RWPE1 (cell line): ENCODE data around the gene TALDO1.
A peak's percentile ranks its signal among the peaks of the same experiment; 100 is the strongest.
"Not testable (repeated sequence)": the region's sequence is repeated elsewhere in the genome, so short reads cannot be mapped to it uniquely, and the experiment has no call there.

ENCODE experiments used
- CTCF ChIA-PET: fragments of 350-600 bp; sonication (Branson Sonifier 250); formaldehyde crosslinking; extraction: SDS; loops from one replicate; lab custom pipeline; 2021; lab: Yijun Ruan, JAX
- POLR2A ChIA-PET: fragments of 400-600 bp; formaldehyde crosslinking; extraction: SDS; loops from one replicate; lab custom pipeline; 2020; ENCODE audit warnings: antibody characterized with exemption; ENCODE audit not compliant: low non-redundant PET; lab: Yijun Ruan, JAX
- DNase-seq: peaks from one replicate; pipeline ENCODE4 v3.0.0; 2012; ENCODE audit warnings: low spot score
- H3K27ac ChIP-seq: fragments of 450-650 bp; 2 replicates; pipeline ENCODE4 v1.5.1; 2017
- CTCF ChIP-seq: fragments of 450-650 bp; conservative IDR thresholded peaks from 2 replicates; pipeline ENCODE4 v1.5.1; 2017; ENCODE audit warnings: low read depth, mild to moderate bottlenecking

Gene TALDO1

GRCh38 chr11:729492-730074 is 17.7 kb upstream of the TALDO1 start:
- CTCF ChIA-PET: interaction anchor here (0.6 to 1.1 kb wide), 3 partner anchors 18 to 66 kb away, joined by 3 to 4 read pairs (median 3); partner anchors contain the start of gene TALDO1
- no peak for DNase-seq
- TF ChIP-seq CTCF: no peak
- POLR2A ChIA-PET: interaction anchor here (2.5 kb wide), 1 partner anchor 33 kb away, joined by 14 read pairs; no protein-coding TSS in a partner anchor
- H3K27ac ChIP-seq: peak overlapping the region; percentile 94; the same call in 1 of the 2 replicates

DNA sequence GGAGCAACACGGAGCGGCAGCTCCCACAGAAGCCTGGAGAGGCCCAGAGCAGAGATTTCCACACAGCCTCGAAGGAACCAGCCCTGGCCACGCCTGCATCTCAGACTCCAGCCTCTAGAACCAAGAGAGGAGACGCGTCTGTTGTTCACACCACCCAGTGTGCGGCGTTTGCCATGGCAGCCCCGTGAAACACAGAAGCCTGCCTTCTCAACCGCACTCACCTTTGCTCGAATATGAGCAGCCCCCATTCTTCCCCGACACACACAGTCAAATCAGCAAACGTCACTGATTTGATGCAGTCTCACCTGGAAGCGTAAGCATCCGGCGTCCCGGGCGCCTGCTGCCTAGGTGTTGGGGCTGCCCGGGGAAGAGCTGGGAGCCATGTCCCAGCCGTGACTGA is 14.2 kb upstream of the TALDO1 start:
- DNase-seq: no peak
- ChIA-PET CTCF (interaction anchor here (0.7 kb wide), 1 partner anchor 18 kb away, joined by 3 read pairs; no protein-coding TSS in a partner anchor), POLR2A (no interaction called here)
- no peak for TF ChIP-seq CTCF
- no peak overlapping the region for H3K27ac ChIP-seq

DNA sequence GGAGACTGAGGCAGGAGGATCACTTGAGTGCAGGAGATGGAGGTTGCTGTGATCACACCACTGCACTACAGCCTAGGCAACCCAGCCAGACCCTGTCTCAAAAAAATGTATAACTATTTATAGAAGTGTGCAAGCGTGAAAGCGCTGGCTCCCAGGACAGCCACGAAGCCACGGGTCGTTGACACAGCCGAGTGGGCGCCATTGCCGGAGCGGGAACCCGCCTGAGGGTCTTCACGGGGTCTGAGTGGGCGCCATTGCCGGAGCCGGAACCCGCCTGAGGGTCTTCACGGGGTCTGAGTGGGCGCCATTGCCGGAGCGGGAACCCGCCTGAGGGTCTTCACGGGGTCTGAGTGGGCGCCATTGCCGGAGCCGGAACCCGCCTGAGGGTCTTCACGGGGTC is 12.7 kb upstream of the TALDO1 start:
- CTCF ChIA-PET, H3K27ac ChIP-seq, POLR2A ChIA-PET, DNase-seq: not testable (repeated sequence)

DNA sequence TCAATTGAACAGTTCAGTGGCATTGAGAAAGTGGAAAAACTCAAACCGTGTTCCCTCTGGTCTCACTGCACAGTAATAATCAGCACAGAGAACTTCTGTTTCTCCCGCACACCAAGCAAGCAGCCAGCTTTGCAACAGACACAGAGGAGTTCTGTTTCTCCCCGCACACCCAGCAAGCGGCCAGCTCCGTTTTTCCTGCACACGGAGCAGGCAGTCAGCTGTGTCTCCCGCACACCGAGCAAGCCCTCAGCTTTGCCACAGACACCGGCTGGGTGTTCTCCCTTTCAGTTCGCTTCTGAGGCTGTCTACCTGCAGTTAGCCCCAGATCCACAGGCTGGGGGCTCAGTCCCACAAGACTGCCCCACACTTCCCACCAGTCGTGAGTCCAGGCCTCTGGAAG is 9.9 kb upstream of the TALDO1 start:
- H3K27ac ChIP-seq: peak overlapping the region; percentile 63
- no peak for TF ChIP-seq CTCF
- no peak for DNase-seq
- CTCF ChIA-PET: interaction anchor here (0.5 to 1.0 kb wide), 2 partner anchors 9 to 26 kb away, joined by 3 read pairs; no protein-coding TSS in a partner anchor
- POLR2A ChIA-PET: no interaction called here

DNA sequence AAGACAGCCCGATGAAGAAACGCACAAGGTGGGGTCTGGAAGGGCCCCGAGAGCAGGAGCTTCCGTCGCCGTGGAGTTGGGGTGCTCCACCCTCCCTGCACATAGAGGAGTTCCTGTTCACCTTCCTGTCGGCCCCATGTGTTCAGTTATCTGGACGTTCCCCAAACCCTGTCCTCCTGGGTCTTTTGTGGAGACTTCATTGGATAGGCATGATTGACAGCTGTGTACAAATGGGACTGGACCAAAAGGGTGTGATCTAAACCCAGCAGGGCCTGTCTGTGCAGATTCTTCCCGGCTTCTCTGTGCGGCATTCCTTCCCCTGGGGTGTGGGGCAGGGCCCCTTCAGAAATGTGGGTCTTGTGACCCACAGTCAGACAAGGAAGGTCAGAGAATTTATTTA is 9.4 kb upstream of the TALDO1 start:
- CTCF ChIA-PET: interaction anchor here (0.5 kb wide), 1 partner anchor 26 kb away, joined by 3 read pairs; no protein-coding TSS in a partner anchor
- POLR2A ChIA-PET, DNase-seq: not testable (repeated sequence)
- H3K27ac ChIP-seq: peak overlapping the region; percentile 63

- ChIA-PET POLR2A (no interaction called here), CTCF (no interaction called here)
- H3K27ac ChIP-seq: no peak overlapping the region
- TF ChIP-seq CTCF: no peak
- DNase-seq: no peak
Observed at GRCh38 chr11:742156-742546, 5.1 kb upstream of the TALDO1 start.

DNA sequence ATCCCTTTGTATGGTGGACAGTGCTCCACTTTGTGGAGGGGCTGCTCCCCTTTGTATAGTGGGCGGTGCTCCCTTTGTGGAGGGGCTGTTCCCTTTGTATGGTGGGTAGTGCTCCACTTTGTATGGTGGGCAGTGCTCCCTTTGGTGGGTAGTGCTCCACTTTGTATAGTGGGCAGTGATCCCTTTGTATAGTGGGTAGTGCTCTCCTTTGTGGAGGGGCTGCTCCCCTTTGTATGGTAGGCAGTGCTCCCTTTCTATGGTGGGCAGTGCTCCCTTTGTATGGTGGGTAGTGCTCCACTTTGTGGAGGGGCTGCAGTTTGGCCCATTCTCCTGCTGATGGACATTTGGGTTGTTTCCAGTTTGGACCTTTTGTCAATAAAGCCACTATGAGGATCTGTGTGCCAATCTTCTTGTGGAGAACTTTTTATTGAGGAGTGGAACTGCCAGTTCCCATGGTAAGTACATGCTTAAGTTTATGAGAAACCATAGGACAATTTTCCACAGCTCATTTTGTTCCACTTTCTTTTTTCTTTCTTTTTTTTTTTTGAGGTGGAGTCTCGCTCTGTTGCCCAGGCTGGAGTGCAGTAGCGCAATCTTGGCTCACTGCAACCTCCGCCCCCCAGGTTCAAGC is 4.6 kb upstream of the TALDO1 start:
- CTCF ChIA-PET: no interaction called here
- no peak for TF ChIP-seq CTCF
- DNase-seq: no peak
- POLR2A ChIA-PET: no interaction called here
- no peak overlapping the region for H3K27ac ChIP-seq
